Omental fat pad (tissue), 4 donors: ENCODE measurements around the gene MTOR. TPM values are rescaled to one million over a fixed set of nuclear protein-coding genes. Genes with fewer than 3 reads are reported as not detected.

Experiments used
- ATAC-seq: fragments of 150-250 bp; one replicate; pipeline ENCODE4 v1.9.1; 2016; ENCODE audit warnings: mild to moderate bottlenecking, moderate library complexity; ENCODE audit not compliant: low FRiP score
- DNase-seq: peaks from one replicate; pipeline ENCODE4 v3.0.0-alpha.2; 2019; ENCODE audit warnings: low spot score
- CTCF ChIP-seq, 3 donors: fragments of 450-650 bp; IDR thresholded peaks; one replicate each; pipeline ENCODE4 v1.5.1; 2016 to 2017; ENCODE audit warnings: antibody characterized with exemption in 3 of 3, mild to moderate bottlenecking in 3 of 3, moderate library complexity in 2 of 3
- total RNA-seq, 4 donors: library from RNA; depleted of rRNA; stranded (reverse); fragments of >200 nt; gene quantifications; one replicate each; pipeline ENCODE4 v1.1.0, GENCODE V29; 2016

The MTOR gene
- total RNA-seq, 4 donors from 2014 or later: 38.0 to 48.2 (median 43.6) TPM

GRCh38 chr1:11157394-11157793 lies 105.0 kb downstream of the MTOR start:
- peak; percentile 8 for ATAC-seq
- no peak for TF ChIP-seq CTCF (IDR thresholded peaks at IDR 0.05)
- DNase-seq: no peak

- no peak for TF ChIP-seq CTCF (IDR thresholded peaks at IDR 0.05)
- DNase-seq: no peak
- no peak for ATAC-seq
Observed at GRCh38 chr1:11156963-11157362, 105.4 kb downstream of the MTOR start.

- DNase-seq (no peak), ATAC-seq (no peak)
- no peak for TF ChIP-seq CTCF (IDR thresholded peaks at IDR 0.05)
Observed at GRCh38 chr1:11156441-11156840, 105.9 kb downstream of the MTOR start.

- TF ChIP-seq CTCF (IDR thresholded peaks at IDR 0.05): no peak
- ATAC-seq (no peak), DNase-seq (no peak)
Observed at GRCh38 chr1:11153184-11153583, 109.2 kb downstream of the MTOR start.

GRCh38 chr1:11152755-11153154 lies 109.6 kb downstream of the MTOR start:
- TF ChIP-seq CTCF (IDR thresholded peaks at IDR 0.05): no peak
- DNase-seq (no peak), ATAC-seq (no peak)

- ATAC-seq (no peak), DNase-seq (no peak)
- no peak for TF ChIP-seq CTCF (IDR thresholded peaks at IDR 0.05)
Observed at GRCh38 chr1:11151826-11152612, 110.3 kb downstream of the MTOR start.

GRCh38 chr1:11151114-11151513 lies 111.2 kb downstream of the MTOR start:
- DNase-seq: no peak
- ATAC-seq: no peak
- TF ChIP-seq CTCF (IDR thresholded peaks at IDR 0.05): no peak
